ENCODE measurements around the gene POLD4. TPM values are rescaled to one million over a fixed set of nuclear protein-coding genes. Genes with fewer than 3 reads are reported as not detected.
A peak's percentile ranks its signal among the peaks of the same experiment; 100 is the strongest.

POLD4 gene
- total and polyA plus RNA-seq, 4 donors, result 18.8 to 246 (median 86.0) TPM

GRCh38 chr11:67357831-67358670 is 4.7 kb upstream of the POLD4 start (continued):
- TF ChIP-seq SP1 (IDR thresholded peaks at IDR 0.05) (no peak), EGR1 (IDR thresholded peaks at IDR 0.05; ENCODE audit: low read depth in 2 of 2) (no peak), CTCF (IDR thresholded peaks at IDR 0.05; ENCODE audit: low read depth, low read length, missing input control) (no peak), YY1 (IDR thresholded peaks at IDR 0.05) (no peak), HNF4G (IDR thresholded peaks at IDR 0.05) (no peak), RAD21 (IDR thresholded peaks at IDR 0.05) (no peak), RXRA (IDR thresholded peaks at IDR 0.05) (no peak)

- Histone ChIP-seq H3K9ac (ENCODE audit: low read depth in 1 of 2, low read length in 2 of 2) (no peak overlapping the region), H3K4me1 (ENCODE audit: control insufficient read depth in 4 of 4, insufficient read depth in 4 of 4, low read length in 3 of 4) (peaks cover 15 to 35% (median 23%) of the 10 kb centered on the region in 4 donors), H3K4me3 (ENCODE audit: low read depth in 1 of 3, low read length in 3 of 3) (no peak overlapping the region), H3K9me3 (ENCODE audit: control insufficient read depth in 4 of 4, low read length in 3 of 4) (no peaks in the 10 kb centered on the region), H3K27me3 (ENCODE audit: control insufficient read depth in 4 of 4, insufficient read depth in 4 of 4, low read length in 3 of 4) (no peaks in the 10 kb centered on the region), H3K27ac (ENCODE audit: low read depth in 1 of 2, low read length in 2 of 2) (no peak overlapping the region), H3K36me3 (ENCODE audit: control insufficient read depth in 4 of 4, insufficient read depth in 3 of 4, low read depth in 1 of 4, low read length in 3 of 4) (no peaks in the 10 kb centered on the region)
- peak; percentile 71 for DNase-seq (ENCODE audit: low spot score)
- TF ChIP-seq GABPA (IDR thresholded peaks at IDR 0.05 in 1 of 2, conservative IDR thresholded peaks at IDR 0.05 in 1 of 2) (no peak), CTCF (IDR thresholded peaks at IDR 0.05; ENCODE audit: low read depth, low read length, missing input control) (peak; percentile 93), RAD21 (IDR thresholded peaks at IDR 0.05) (peak; percentile 94), ATF3 (IDR thresholded peaks at IDR 0.05) (no peak), HNF4A (conservative IDR thresholded peaks at IDR 0.05) (peak in 1 of 2 donors; percentile 53), ZBTB33 (IDR thresholded peaks at IDR 0.05) (no peak), JUND (IDR thresholded peaks at IDR 0.05) (no peak)
- 37% methylated on average over 3 of the region's 3 CpGs for WGBS
These were observed 3.7 kb upstream of the POLD4 start for GRCh38 chr11:67356864-67357561.
